SKM-1 treated with dmso at 0.1 percent for 144 hours (cell line): ENCODE data around the gene TBX21.

ENCODE experiments used
- DNase-seq: peaks from one replicate; lab custom pipeline; 2025; ENCODE audit not compliant: unreplicated experiment; lab: John Stamatoyannopoulos, UW

Gene TBX21, protein sequence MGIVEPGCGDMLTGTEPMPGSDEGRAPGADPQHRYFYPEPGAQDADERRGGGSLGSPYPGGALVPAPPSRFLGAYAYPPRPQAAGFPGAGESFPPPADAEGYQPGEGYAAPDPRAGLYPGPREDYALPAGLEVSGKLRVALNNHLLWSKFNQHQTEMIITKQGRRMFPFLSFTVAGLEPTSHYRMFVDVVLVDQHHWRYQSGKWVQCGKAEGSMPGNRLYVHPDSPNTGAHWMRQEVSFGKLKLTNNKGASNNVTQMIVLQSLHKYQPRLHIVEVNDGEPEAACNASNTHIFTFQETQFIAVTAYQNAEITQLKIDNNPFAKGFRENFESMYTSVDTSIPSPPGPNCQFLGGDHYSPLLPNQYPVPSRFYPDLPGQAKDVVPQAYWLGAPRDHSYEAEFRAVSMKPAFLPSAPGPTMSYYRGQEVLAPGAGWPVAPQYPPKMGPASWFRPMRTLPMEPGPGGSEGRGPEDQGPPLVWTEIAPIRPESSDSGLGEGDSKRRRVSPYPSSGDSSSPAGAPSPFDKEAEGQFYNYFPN

DNA sequence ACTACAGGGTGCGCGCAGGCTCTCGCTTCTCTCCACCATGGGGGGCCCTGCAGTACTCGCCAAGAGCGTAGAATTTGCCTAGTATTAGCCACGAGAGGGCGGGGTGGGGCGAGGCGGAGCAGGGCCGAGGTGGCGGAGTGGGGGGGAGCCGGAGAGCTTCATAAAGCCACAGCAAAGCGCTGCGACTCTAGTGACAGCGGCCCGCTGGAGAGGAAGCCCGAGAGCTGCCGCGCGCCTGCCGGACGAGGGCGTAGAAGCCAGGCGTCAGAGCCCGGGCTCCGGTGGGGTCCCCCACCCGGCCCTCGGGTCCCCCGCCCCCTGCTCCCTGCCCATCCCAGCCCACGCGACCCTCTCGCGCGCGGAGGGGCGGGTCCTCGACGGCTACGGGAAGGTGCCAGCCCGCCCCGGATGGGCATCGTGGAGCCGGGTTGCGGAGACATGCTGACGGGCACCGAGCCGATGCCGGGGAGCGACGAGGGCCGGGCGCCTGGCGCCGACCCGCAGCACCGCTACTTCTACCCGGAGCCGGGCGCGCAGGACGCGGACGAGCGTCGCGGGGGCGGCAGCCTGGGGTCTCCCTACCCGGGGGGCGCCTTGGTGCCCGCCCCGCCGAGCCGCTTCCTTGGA lies at the start of gene TBX21:
Gene TBX21 (plus strand): TSS at position 190 of the 627 bp plus-strand sequence. CDS start 219 bp downstream, at position 409.
- DNase-seq, result peak; percentile 41

DNA sequence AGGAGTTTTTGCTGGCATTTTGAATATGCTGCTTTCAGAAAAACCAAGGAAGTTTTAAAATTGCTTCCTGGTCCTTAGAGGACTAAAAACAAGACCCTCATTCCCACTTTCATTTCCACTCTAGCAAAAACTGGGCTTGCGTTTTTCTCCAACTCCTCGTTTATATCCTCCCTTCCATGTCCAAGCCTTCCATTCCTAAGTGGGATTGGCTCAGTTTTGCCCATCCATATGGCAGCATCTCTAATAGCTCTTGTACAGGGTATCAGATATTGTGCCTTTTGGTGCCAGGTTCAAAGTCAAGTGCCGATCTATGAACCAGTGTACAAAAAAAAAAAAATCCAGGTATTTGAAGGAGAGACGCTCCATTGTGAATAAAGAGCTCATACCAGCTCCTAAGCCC lies 49.0 kb upstream of the TBX21 start:
- DNase-seq, result no peak

DNA sequence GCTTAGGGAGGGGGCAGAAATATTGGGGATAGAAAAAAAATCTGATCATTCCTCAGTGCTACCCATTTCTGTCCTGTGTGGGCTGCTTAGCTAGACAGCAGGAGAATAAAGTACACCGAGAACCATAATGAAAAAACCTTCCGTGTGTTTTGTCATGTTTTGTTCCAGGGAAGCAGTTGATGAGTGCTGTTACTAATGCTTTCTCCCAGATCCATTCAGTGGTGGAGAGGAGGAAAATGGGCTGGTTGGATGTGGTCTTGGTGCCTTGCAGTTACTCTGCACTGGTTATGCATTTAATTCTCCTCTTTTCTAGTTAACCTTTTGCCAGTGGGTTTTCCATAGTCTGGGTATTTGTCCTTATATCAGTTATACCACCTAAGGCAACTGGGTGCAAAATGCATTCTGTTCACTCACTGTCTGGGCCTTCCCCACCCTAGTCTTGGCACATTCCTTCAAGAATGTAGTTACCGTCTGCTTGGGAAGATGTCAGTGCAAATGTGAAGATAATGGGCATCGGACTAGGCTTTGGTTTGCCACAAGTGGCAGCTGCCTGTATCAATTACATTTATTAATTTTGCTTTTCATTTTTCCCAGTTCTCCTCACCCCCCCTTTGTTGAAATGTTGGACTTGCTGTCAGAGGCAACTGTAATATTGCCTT lies 48.4 kb upstream of the TBX21 start:
- DNase-seq, result no peak

DNA sequence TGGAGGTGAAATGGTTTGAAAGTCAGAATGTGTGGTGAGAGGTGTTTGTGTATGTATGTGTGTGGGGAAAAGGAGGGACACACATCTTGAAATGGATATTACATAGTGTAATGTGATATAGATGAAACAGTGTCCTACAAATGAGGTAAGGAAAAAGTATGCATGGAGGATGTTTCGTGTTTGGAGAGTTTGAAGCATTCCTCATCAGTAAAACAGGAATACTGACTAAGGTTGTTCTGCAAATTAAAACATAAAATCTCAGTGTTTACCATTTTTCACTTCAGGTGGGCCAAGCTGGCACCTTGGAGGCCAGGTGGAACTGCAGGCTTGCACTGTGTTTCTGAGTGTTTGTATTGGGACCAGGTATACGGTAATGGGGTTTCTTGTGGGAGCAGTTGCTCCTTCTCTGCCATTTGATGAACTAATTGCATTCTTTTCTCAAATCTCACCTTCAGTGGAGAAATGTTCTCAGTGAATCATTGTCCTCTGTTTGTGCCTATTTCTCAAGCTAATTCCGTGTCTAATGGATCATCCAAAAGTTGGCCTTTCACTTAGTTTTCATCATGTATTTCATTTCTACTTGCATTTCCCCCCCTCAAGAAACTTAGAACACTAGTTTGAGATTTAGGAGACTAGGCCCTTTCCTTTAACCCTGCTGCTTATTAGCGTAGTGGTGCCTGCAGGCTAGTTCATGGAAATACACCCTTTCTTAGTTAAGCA lies 47.3 kb upstream of the TBX21 start:
- DNase-seq, result no peak

DNA sequence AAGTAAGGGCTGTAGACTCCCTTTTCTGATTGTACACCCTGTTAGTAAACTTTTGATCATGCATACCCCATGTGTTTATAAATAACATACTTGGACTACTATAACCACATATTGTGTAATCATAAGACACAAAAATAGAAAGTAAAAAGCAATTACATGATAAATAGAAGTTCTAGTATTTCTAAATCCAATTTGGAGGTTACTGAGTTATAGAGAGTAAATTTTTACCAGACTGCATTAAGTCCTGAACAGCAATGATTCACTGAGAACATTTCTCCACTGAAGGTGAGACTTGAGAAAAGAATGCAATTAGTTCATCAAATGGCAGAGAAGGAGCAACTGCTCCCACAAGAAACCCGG lies 46.8 kb upstream of the TBX21 start:
- DNase-seq, result no peak

DNA sequence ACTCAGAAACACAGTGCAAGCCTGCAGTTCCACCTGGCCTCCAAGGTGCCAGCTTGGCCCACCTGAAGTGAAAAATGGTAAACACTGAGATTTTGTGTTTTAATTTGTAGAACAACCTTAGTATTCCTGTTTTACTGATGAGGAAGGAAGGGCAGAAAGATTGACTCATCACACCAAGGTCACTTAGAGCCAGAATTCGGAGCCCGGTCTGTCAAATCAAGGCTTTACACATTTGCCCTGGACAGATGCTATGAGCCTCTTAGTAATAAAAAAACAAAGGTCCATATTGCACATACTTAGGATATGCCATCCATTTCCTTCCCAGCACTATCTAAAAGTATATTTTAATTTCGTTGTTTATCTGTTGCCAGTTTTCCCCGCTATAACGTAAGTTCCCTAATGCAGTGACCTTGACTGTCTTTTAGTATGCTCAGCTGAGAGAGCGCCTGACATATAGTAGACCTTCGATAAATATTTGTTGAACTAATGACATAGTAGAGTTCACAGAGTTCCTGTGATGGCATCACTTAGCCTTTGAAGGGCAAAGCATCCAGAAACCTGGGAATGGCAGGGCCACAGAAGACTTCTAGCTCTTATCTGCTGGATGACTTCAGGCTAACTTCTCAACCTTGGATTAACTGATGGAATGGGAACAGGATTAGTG lies 46.2 kb upstream of the TBX21 start:
- no peak for DNase-seq

DNA sequence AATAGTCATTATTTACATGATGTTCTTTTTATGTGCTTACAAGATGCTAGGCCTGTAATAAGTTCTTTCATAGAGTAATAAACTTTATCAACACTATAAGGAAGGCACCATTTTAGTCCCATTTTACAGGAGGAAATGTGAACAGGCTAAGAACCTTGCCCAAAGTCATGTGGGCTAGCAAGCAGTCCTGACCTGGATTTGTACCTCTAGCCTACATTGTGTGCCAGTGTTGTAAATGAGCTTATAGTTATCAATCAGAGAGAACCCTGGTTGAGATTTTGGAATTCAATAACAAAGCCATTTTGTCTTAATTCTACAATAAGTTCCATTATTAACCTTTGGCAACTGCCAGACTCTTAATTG lies 45.7 kb upstream of the TBX21 start:
- DNase-seq, result no peak

DNA sequence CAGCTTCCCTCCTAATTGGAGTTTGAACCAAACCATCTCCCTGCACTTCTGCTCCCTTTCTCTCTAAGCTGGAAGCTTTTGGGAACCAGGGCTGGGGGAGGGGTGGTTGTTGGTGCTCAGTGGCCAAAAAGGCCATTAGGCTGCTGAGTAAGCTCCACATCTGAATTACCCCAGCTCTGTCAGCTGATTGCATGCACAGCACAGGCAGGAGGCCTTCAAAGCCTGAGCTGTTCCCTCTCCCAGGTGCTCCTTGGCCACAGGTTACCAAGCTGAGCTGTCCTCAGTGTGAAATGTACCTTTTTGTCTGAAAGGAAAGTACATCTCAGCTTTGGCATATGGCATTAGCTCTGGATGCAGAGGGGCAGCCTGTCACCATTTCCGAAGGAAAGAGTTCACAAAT lies 45.3 kb upstream of the TBX21 start:
- DNase-seq, result no peak

DNA sequence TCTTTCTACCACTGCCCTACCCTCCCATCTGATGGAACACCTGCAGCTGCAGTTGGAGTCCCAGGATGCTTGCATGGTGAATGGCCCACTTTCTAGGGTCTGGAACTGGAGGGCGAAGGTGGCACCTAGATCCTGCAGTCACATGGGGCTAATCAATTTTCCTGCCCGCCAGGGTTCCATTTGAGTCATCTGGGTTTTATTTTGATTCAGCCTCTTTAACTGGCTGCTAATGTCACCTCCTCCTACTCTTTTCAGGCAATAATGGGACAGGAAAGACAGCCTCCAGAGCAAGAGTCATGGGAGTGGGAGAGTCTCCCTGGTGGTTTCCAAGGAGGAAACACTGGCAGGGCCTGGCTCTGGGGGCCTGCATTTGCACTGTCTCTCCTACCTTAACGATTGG lies 42.9 kb upstream of the TBX21 start:
- DNase-seq, result no peak

DNA sequence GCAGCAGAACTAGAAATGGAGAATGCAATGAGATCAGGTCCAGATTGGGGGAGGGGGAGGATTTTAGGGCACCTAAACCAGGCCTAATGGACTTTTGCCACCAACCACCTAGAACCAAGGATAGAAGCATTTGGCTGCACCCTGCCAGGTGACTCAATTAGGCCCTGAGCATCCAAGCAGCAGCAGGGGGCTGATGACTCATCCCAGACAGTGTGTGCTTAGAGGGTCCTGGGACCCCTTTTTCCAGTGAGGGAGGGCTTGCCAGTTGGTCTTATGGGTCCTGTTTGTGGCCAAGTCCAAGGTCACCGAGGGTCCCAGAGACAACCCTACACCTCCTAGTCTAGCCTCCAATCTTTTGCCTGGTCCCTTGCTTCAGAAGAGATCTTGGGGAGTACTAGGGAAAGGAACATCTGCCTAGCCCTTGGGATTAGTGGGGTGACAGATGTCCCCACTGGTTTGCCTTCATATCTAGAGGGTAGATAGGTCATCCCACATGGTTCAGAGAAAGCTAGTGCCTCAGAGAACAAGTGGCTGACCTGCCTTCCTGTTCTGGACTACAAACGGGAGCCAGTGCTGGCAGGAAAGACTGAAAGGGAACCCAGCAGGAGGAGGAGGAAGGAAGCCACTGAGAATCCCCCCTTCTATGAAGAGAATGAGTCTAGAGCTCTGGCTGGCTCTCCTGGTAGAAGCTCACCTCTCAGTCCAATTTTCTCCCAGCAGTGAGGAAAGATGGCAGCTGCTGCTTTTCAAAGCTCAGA lies 40.7 kb upstream of the TBX21 start:
- DNase-seq, result no peak

DNA sequence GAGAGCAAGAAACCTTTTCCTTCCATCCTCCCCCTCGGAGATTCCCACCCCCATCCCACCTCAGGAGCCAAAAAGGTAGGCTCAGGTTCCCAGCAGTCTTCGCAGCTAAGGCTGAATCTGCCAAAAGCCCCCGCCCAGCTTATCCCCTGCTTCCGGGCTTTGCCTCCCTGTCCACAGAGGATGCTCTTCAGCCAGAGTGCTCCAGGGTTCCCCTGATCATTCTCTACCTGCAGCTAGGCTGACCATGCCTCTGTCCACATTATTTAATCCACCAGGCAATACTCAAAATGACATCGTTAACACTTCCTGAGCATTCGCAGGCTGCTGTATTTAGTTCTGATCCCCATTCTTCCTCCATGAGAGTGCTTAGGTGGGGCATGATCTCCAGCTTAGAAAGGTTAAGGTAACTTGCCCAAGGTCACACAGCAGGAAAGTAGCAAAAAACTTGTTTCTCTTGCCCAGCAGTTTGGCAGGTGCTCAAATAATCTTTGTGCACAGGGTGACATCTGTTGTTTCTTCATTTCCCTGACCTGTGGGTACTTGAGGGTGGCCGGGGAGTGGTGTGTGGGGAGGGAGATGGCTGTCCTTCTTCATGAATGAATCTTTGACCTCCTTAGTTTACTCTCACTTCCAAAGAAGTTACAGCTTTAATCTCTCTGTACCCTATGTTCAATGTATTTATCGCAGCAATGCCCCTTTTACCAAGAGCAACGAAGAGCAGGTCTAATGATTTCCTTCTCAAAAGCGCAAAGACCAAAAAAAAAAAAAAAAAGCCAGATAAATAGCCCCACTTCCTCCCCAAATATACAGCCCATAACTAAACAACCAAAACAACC lies 39.9 kb upstream of the TBX21 start:
- no peak for DNase-seq

DNA sequence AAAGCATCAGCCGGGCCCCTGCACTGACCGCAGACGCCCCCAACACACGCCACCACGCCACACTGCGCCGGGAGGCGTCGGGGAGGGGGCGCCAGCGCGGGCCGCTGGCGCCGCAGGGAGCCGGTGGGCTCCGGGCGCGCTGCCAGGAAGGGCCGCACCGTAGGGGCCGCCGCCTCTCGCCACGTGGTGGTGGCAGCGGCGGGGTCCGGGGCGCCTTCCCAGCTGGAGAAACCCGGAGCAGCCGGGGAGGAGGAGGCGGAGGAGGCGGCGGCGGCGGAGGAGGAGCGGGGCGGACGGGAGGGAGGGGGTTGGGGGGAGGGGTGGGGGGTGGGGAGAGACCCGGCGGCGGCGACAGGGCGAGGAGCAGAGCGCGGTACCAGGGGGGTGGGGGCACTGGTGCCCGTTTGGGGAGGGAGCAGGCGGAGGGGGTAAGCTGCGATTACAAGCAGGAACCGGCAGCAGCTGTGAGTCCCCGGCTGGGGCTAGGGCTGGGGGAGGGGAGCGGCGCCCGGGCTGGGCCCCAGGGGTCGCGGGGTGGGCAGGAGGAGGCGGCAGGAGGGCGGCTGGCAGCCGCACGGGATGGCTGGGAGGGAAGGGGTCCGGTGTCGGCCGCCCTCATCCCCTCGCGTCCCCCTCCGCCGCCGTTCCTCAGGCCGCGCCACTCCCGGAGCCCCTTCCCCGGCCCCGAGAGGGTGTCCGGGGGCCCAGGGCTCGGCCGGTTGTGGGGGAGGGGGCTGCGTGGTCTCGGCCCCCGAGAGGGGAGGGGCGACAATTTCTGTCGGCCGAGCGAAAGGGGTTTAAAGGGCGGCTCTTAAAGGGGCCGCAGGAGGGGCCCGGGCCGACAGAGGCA lies 39.1 kb upstream of the TBX21 start, which contains the start of gene TBKBP1:
Gene TBKBP1 (plus strand): TSS at position 431 of the 850 bp plus-strand sequence. CDS start 1,952 bp downstream, outside the sequence.
- peak; percentile 40 for DNase-seq

DNA sequence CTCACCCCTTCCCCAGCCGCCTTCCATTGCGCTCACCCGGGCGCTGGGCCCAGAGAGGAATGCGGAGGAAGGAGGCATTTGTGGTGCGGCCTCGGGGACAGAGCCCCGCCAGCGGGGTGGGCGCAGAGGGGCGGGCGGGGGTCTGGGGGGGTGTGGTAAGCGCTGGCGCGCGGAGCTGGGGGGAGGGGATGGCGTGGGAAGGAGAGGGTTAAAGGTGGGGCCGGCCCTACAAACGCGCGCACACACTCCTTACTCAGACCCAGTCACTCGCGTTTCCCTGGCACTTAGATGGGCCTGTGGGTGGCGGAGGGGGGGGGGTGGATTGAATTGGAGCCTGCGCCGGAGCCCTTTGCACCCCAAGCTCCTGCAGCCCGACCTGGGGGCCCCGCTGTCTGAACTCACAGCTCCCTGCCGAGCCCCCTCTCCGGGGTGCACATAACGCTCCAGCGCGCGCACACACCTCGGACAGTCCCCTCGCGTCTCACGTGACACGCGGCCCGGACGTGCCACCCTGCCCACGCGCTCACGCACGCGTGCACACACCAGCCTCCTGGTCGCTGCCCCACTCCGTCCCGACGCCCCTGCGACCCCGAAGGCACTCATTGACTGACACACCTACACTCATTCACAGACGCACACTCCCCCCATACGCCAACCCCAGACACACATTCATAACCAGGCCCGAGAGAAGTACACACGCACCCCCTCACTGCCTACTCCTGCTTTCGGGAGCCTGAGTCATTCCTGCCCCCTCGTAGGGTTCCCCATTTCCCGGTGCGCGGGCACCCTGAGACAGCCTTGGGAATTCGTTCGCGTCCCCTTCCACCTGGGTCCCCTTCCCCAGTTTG lies 38.2 kb upstream of the TBX21 start:
- DNase-seq, result peak; percentile 71

DNA sequence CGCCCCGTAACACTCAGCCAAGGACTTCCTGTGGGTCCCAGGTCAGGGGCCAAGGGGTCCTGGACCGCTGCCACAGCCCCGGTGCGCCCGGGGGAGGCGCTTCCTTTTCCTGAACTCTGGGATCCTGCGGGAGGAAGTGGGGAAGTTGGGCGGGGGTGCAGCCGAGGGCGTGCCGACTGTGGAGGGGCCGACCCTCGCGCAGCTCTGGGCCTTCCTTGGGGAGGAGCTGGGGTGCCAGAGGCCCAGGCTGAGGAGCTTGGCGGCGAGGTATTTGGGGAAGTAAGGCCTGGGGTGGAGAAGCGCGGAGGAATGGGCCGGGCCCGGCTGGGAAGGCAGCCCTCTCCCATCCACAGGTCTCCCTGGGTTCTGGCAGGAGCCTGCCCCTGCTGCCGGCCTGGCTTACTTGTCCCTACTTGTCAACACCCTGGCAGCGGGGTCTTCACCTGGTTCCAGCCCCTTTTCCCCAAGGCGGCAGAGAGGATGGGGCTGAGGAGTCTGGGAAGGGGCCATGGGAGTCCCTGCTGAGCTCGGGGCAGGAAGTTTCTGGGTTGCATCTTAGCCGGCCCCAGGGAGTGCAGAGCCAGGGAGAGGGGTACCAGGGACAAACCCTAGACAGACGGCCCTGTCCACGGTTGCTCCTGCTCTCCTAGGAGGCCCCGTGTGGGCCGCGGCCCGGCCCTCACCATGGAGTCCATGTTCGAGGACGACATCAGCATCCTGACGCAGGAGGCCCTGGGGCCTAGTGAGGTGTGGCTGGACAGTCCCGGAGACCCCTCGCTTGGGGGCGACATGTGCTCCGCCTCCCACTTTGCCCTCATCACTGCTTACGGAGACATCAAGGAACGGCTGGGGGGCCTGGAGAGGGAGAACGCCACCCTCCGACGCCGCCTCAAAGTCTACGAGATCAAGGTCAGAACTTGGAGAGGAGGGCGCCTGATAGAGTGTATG lies 37.3 kb upstream of the TBX21 start:
- DNase-seq, result peak; percentile 85

DNA sequence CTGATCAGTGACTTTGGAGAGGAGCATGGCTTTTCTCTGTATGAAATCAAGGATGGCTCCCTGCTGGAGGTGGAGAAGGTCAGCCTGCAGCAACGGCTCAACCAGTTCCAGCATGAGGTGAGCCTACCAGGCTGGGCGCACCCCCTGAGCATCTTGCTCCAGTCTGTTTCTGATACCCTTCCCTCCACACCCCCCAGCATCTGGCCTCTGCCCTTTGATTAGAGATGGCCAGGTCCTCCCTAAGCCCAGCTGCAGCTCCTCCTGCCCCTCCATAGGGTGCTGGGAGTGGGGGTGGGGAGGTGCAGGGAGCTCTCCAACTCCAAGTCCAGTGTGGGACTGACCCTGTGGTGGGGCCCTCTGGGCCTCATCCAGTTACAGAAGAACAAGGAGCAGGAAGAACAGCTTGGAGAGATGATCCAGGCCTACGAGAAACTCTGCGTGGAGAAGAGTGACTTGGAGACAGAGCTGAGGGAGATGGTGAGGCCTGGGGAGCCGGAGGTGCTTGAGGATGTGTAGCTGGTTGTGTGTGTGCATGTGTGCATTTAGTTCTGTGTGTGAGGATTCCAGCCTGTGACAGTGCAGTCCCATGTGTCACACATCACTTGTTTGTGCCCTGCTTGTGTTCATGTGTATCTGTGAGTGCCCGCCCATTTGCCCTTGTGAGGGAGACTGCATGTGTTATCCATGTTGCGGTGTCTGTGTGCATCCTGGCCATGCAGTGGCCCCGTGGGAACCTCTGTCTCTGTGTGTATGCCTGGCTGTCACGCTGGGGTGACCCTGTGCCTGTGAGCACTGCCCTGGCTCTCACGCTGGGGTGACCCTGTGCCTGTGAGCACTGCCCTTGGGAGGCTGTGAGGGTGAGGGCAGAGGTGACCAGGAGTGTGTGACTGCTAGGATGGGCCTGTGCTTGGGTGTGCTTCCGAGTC lies 36.1 kb upstream of the TBX21 start:
- no peak for DNase-seq
